Stimulated activated CD8-positive, alpha-beta memory T cell treated with anti-CD3 and anti-CD28 coated beads, Interleukin-7, amount 100 ng/mL, for 4 hours (primary cell): ENCODE measurements around the gene SNCAIP.

Source experiments
- DNase-seq, 2 donors: peaks; one replicate each; pipeline ENCODE4 v3.0.0-alpha.2; 2020; ENCODE audit warnings: low read depth in 2 of 2

SNCAIP gene

GRCh38 chr5:122426301-122426700 lies 114.3 kb downstream of the SNCAIP start:
- DNase-seq, result no peak

GRCh38 chr5:122427621-122428020 lies 115.6 kb downstream of the SNCAIP start:
- DNase-seq, result no peak

GRCh38 chr5:122429545-122430318 lies 117.7 kb downstream of the SNCAIP start:
- DNase-seq, result no peak

GRCh38 chr5:122430319-122430586 lies 118.2 kb downstream of the SNCAIP start:
- no peak for DNase-seq

- no peak for DNase-seq
Observed at GRCh38 chr5:122431298-122431697, 119.3 kb downstream of the SNCAIP start.

GRCh38 chr5:122434205-122434970 lies 122.4 kb downstream of the SNCAIP start:
- no peak for DNase-seq

- DNase-seq, result no peak
Observed at GRCh38 chr5:122435234-122435633, 123.2 kb downstream of the SNCAIP start.

- no peak for DNase-seq
Observed at GRCh38 chr5:122435761-122436160, 123.7 kb downstream of the SNCAIP start.

- no peak for DNase-seq
Observed at GRCh38 chr5:122436615-122437014, 124.6 kb downstream of the SNCAIP start.

GRCh38 chr5:122439645-122440044 lies 127.6 kb downstream of the SNCAIP start:
- DNase-seq, result no peak

- DNase-seq, result no peak
Observed at GRCh38 chr5:122442938-122443337, 130.9 kb downstream of the SNCAIP start.

- DNase-seq, result no peak
Observed at GRCh38 chr5:122444411-122444810, 132.4 kb downstream of the SNCAIP start.

GRCh38 chr5:122445070-122445469 lies 133.0 kb downstream of the SNCAIP start:
- DNase-seq, result no peak

- DNase-seq, result no peak
Observed at GRCh38 chr5:122447072-122447471, 135.0 kb downstream of the SNCAIP start.

GRCh38 chr5:122447879-122448278 lies 135.8 kb downstream of the SNCAIP start:
- no peak for DNase-seq

- DNase-seq, result no peak
Observed at GRCh38 chr5:122454541-122454940, 142.5 kb downstream of the SNCAIP start.

GRCh38 chr5:122455939-122456338 lies 143.9 kb downstream of the SNCAIP start:
- no peak for DNase-seq

GRCh38 chr5:122457178-122457826 lies 145.3 kb downstream of the SNCAIP start:
- DNase-seq, result no peak

GRCh38 chr5:122458278-122458872 lies 146.3 kb downstream of the SNCAIP start:
- no peak for DNase-seq

GRCh38 chr5:122462486-122462885 lies 150.4 kb downstream of the SNCAIP start:
- no peak for DNase-seq

GRCh38 chr5:122463221-122463620 lies 151.2 kb downstream of the SNCAIP start:
- no peak for DNase-seq

- no peak for DNase-seq
Observed at GRCh38 chr5:122464191-122464590, 152.2 kb downstream of the SNCAIP start.
